NCI-H146 treated with DMSO at 0.1 percent for 48 hours (cell line): ENCODE results near the gene SHLD3.
"Not testable (repeated sequence)": the region's sequence is repeated elsewhere in the genome, so short reads cannot be mapped to it uniquely, and the experiment has no call there.

Source experiments
- DNase-seq: peaks from one replicate; lab custom pipeline; 2025; ENCODE audit not compliant: unreplicated experiment; lab: John Stamatoyannopoulos, UW

SHLD3 gene

GRCh38 chr5:65624571-65625555 is at the start of gene SHLD3, which contains the start of gene TRAPPC13:
Gene SHLD3 (plus strand): TSS chr5:65625027. CDS start chr5:65629588, 4,561 bp downstream.
Gene TRAPPC13 (plus strand): TSS chr5:65625027. CDS start chr5:65625061, 34 bp downstream.
- peak; percentile 96 for DNase-seq

- DNase-seq: no peak
Measured at GRCh38 chr5:65577141-65577540, 47.7 kb upstream of the SHLD3 start.

- no peak for DNase-seq
Measured at GRCh38 chr5:65588694-65589093, 36.1 kb upstream of the SHLD3 start.

- DNase-seq: not testable (repeated sequence)
Measured at GRCh38 chr5:65601761-65602160, 23.1 kb upstream of the SHLD3 start.

GRCh38 chr5:65611524-65611923 is 13.3 kb upstream of the SHLD3 start:
- DNase-seq: peak; percentile 29

- no peak for DNase-seq
Measured at GRCh38 chr5:65612298-65612907, 12.4 kb upstream of the SHLD3 start.

GRCh38 chr5:65620021-65620420 is 4.8 kb upstream of the SHLD3 start:
- DNase-seq: no peak

GRCh38 chr5:65621961-65622360 is 2.9 kb upstream of the SHLD3 start:
- not testable (repeated sequence) for DNase-seq

- DNase-seq: peak; percentile 2
Measured at GRCh38 chr5:65623482-65623881, 1.3 kb upstream of the SHLD3 start.

GRCh38 chr5:65624025-65624570 is 729 bp upstream of the SHLD3 start, which contains the start of gene TRIM23:
Gene TRIM23 (minus strand): TSS chr5:65624333. CDS start chr5:65624274, 59 bp downstream.
- DNase-seq: peak; percentile 96

GRCh38 chr5:65625743-65626142 is 916 bp downstream of the SHLD3 start:
- DNase-seq: no peak

- no peak for DNase-seq
Measured at GRCh38 chr5:65630981-65631380, 6.2 kb downstream of the SHLD3 start.

- DNase-seq: no peak
Measured at GRCh38 chr5:65640240-65640639, 15.4 kb downstream of the SHLD3 start.

- no peak for DNase-seq
Measured at GRCh38 chr5:65646938-65647337, 22.1 kb downstream of the SHLD3 start.

- DNase-seq: no peak
Measured at GRCh38 chr5:65647941-65648340, 23.1 kb downstream of the SHLD3 start.

- DNase-seq: no peak
Measured at GRCh38 chr5:65651144-65651543, 26.3 kb downstream of the SHLD3 start.

GRCh38 chr5:65654713-65655112 is 29.9 kb downstream of the SHLD3 start:
- no peak for DNase-seq

GRCh38 chr5:65663804-65664521 is 39.1 kb downstream of the SHLD3 start:
- DNase-seq: no peak

- no peak for DNase-seq
Measured at GRCh38 chr5:65668696-65669095, 43.9 kb downstream of the SHLD3 start.

- no peak for DNase-seq
Measured at GRCh38 chr5:65672796-65673195, 48.0 kb downstream of the SHLD3 start.

- no peak for DNase-seq
Measured at GRCh38 chr5:65674749-65675148, 49.9 kb downstream of the SHLD3 start.
